ENCODE results near the gene MYH11.
"Not testable (repeated sequence)": the region's sequence is repeated elsewhere in the genome, so short reads cannot be mapped to it uniquely, and the experiment has no call there.

MYH11 gene

GRCh38 chr16:15655561-15655960, 201.3 kb downstream of the MYH11 start:
- not testable (repeated sequence) for DNase-seq

DNA sequence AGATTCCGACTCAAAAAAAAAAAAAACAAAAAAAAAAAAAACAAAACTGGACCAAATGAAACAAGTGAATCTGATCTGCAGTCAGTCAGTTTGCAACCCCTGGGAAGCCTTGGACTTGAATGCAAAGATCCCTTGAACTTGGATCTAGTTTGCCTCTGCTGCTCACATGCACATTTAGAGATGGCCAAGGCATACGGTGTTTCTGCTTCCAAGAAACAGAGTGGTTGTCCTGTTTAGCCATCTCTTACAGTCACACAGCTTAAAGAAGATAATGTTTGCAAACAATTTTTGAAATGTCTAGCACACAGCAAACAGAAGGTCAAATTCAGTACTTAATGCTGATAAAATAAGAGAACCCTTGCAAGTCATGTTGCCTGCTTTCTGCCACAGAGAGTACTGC, 202.2 kb downstream of the MYH11 start:
- no peak for DNase-seq

GRCh38 chr16:15653227-15653626, 203.6 kb downstream of the MYH11 start:
- no peak for DNase-seq
